Adrenal gland (tissue), 12 donors: ENCODE data around the gene NANOS1. TPM values are rescaled to one million over a fixed set of nuclear protein-coding genes. Genes with fewer than 3 reads are reported as not detected.

ENCODE experiments used
- DNase-seq, 7 donors: peaks; one replicate each; pipeline ENCODE4 v3.0.0-alpha.2; 2019 to 2020
- H3K27ac ChIP-seq, 5 donors: fragments of 200-600 bp; sonication (generic) in 4 of 5; 1 replicate in 3 of 5; 2 replicates in 2 of 5; pipeline versions ENCODE4 v1.5.1 to v1.8.0; 2016 to 2020; ENCODE audit warnings: mild to moderate bottlenecking in 1 of 5
- H3K27me3 ChIP-seq: fragments of 200-600 bp; 2 replicates; pipeline ENCODE4 v1.8.0; 2021
- H3K36me3 ChIP-seq, 2 donors: fragments of 200-600 bp; replicated peaks in 1 of 2; 1 replicate in 1 of 2; 2 replicates in 1 of 2; pipeline versions ENCODE4 v1.5.1 to v1.8.0; 2018 to 2022
- H3K4me1 ChIP-seq, 2 donors: fragments of 200-600 bp; replicated peaks in 1 of 2; 1 replicate in 1 of 2; 2 replicates in 1 of 2; pipeline versions ENCODE4 v1.5.1 to v1.8.0; 2018 to 2021
- H3K4me3 ChIP-seq, 4 donors: fragments of 200-600 bp; sonication (generic) in 3 of 4; one replicate each; pipeline ENCODE4 v1.5.1; 2016 to 2018
- H3K9me3 ChIP-seq, 3 donors: fragments of 200-600 bp; sonication (generic) in 1 of 3; replicated peaks in 1 of 3; 1 replicate in 2 of 3; 2 replicates in 1 of 3; pipeline versions ENCODE4 v1.5.1 to v1.8.0; 2016 to 2021
- CTCF ChIP-seq, 6 experiments: fragments of 450-650 bp in 4 of 6; fragments of 200-600 bp in 2 of 6; sonication (generic) in 1 of 6; IDR thresholded peaks; 1 replicate in 5 of 6; 2 replicates in 1 of 6; pipeline versions ENCODE4 v1.5.1 to v1.8.0; 2016 to 2021; ENCODE audit warnings: antibody characterized with exemption in 6 of 6, mild to moderate bottlenecking in 2 of 6, moderate library complexity in 1 of 6
- POLR2A ChIP-seq, 2 donors: fragments of 450-650 bp; IDR thresholded peaks; one replicate each; pipeline ENCODE4 v1.6.1; 2017; ENCODE audit warnings: antibody characterized with exemption in 2 of 2, mild to moderate bottlenecking in 2 of 2, moderate library complexity in 1 of 2
- WGBS, 4 donors: extraction: QIAGEN DNeasy Blood & Tissue Kit in 2 of 4; methylation state at CpG; one replicate each; pipeline versions ENCODE4 v1.1.5 to v1.1.7; 2013 to 2017; 5-methylcytosine and 5-hydroxymethylcytosine counted together
- intact Hi-C, 2 donors: fragments of 100-400 bp; cut with DNase I; formaldehyde crosslinking; loops; one replicate each; pipeline versions ENCODE4 v1.14.1 to v1.15.0; 2022 to 2023
- polyA plus RNA-seq, 3 donors: library from polyadenylated mRNA; stranded (reverse); fragments of 200-250 nt in 2 of 3; fragments of 350-450 nt in 1 of 3; fragmentation: Illumina TruSeq in 1 of 3; extraction: RNeasy Lipid Tissue Mini Kit (QIAGEN cat#74804) in 1 of 3; gene quantifications; one replicate each; pipeline ENCODE4 v1.2.3, GENCODE V29; 2013 to 2014
- total RNA-seq, 9 donors: library from RNA; depleted of rRNA in 4 of 9; stranded (reverse); fragments of >200 nt in 4 of 9; fragments of 120-200 nt in 1 of 9; fragmentation: NEBNext Ultra II Directional in 1 of 9; extraction: Animal tissue kit (Norgen Biotek cat#: 25700) in 1 of 9; gene quantifications; one replicate each; pipeline versions ENCODE4 v1.1.0 to v1.2.4, GENCODE V29; 2013 to 2023
- donor health status: healthy with polysubstance abuse.
- donor health status: Bipolar disorder and iron deficiency.
- donor health status: DM: yes; HTN: yes; CAD: no.
- donor health status: DM: no; HTN: no; CAD: no.
- donor health status: DM: no; HTN: no; CAD: no.
- donor health status: DM: yes; HTN: yes; CAD: no.

The NANOS1 gene
- total and polyA plus RNA-seq, 12 donors, result 2.8 to 38.9 (median 9.4) TPM

GRCh38 chr10:119031496-119032059 is 2.1 kb downstream of the NANOS1 start:
- WGBS, 4 donors, result 64 to 77% (median 70%) methylated on average over 7 of the region's 7 CpGs
- Histone ChIP-seq H3K4me3 (no peak overlapping the region), H3K9me3 (no peaks in the 10 kb centered on the region), H3K4me1 (peaks cover 13 to 15% of the 10 kb centered on the region in 2 donors), H3K27ac (no peak overlapping the region), H3K27me3 (no peaks in the 10 kb centered on the region), H3K36me3 (peaks cover 0 to 27% of the 10 kb centered on the region in 2 donors)
- DNase-seq, result no peak
- intact Hi-C loops, result loop anchor here in 1 of 2 donors (5.0 kb wide), 1 partner anchor 36 kb away; no protein-coding TSS in a partner anchor
- TF ChIP-seq POLR2A (IDR thresholded peaks at IDR 0.05) (no peak), CTCF (IDR thresholded peaks at IDR 0.05) (no peak)

DNA sequence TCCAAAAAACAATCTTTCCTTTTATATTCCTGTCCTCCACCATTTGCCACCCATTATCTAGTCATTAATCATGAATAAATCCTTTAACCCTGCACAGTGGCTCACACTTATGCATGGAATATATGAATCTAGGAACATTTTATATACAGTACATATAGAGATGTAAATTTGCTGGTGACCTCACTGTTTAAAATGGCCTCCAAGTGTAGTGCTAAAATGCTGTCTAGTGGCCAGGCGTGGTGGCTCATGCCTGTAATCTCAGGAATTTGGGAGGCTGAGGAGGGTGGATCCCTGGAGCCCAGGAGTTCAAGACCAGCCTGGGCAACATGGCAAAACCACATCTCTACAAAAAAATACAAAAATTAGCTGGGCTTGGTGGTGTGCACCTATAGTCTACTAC is 9.6 kb downstream of the NANOS1 start:
- Histone ChIP-seq H3K9me3 (no peaks in the 10 kb centered on the region), H3K4me1 (no peaks in the 10 kb centered on the region), H3K4me3 (no peak overlapping the region), H3K27ac (no peak overlapping the region), H3K36me3 (peaks cover 0 to 93% of the 10 kb centered on the region in 2 donors), H3K27me3 (no peaks in the 10 kb centered on the region)
- TF ChIP-seq CTCF (IDR thresholded peaks at IDR 0.05) (no peak), POLR2A (IDR thresholded peaks at IDR 0.05) (no peak)
- intact Hi-C loops, result no loop called here
- no peak for DNase-seq
- WGBS, 4 donors, result 78 to 87% (median 83%) methylated on average over 1 of the region's 1 CpG

GRCh38 chr10:119041326-119041725 is 11.8 kb downstream of the NANOS1 start:
- H3K36me3 ChIP-seq, result peaks cover 0 to 99% of the 10 kb centered on the region in 2 donors
- 77 to 90% (median 88%) methylated on average over 4 of the region's 4 CpGs for WGBS, 4 donors
- H3K27ac ChIP-seq, result no peak overlapping the region
- DNase-seq, result no peak
- no peaks in the 10 kb centered on the region for H3K9me3 ChIP-seq
- TF ChIP-seq POLR2A (IDR thresholded peaks at IDR 0.05), result no peak
- TF ChIP-seq CTCF (IDR thresholded peaks at IDR 0.05), result no peak
- no peaks in the 10 kb centered on the region for H3K4me1 ChIP-seq
- intact Hi-C loops, result no loop called here
- H3K27me3 ChIP-seq, result no peaks in the 10 kb centered on the region
- H3K4me3 ChIP-seq, result no peak overlapping the region

GRCh38 chr10:119042169-119042568 is 12.7 kb downstream of the NANOS1 start:
- no peaks in the 10 kb centered on the region for H3K4me1 ChIP-seq
- no peak for DNase-seq
- intact Hi-C loops, result no loop called here
- no peak overlapping the region for H3K4me3 ChIP-seq
- TF ChIP-seq CTCF (IDR thresholded peaks at IDR 0.05) (no peak), POLR2A (IDR thresholded peaks at IDR 0.05) (no peak)
- peaks cover 0 to 99% of the 10 kb centered on the region in 2 donors for H3K36me3 ChIP-seq
- 94 to 98% (median 96%) methylated on average over 26 of the region's 26 CpGs for WGBS, 4 donors
- no peak overlapping the region for H3K27ac ChIP-seq
- H3K9me3 ChIP-seq, result no peaks in the 10 kb centered on the region
- H3K27me3 ChIP-seq, result no peaks in the 10 kb centered on the region
